GM18861 (cell line): Measurements from ENCODE around the gene CLSTN2.

Source experiments
- ATAC-seq: cut with Tn5 transposase; IDR thresholded peaks from one replicate; pipeline ENCODE4 v1.9.1; 2021; ENCODE audit not compliant: unreplicated experiment

Gene CLSTN2

GRCh38 chr3:139935016-139935865 is at the start of gene CLSTN2:
Gene CLSTN2, plus strand, starts transcription at chr3:139935185.
- no peak for ATAC-seq

- no peak for ATAC-seq
These were observed 47.6 kb upstream of the CLSTN2 start for GRCh38 chr3:139887431-139887830.

GRCh38 chr3:139888561-139889140 is 46.3 kb upstream of the CLSTN2 start:
- no peak for ATAC-seq

GRCh38 chr3:139893267-139893962 is 41.6 kb upstream of the CLSTN2 start:
- no peak for ATAC-seq

DNA sequence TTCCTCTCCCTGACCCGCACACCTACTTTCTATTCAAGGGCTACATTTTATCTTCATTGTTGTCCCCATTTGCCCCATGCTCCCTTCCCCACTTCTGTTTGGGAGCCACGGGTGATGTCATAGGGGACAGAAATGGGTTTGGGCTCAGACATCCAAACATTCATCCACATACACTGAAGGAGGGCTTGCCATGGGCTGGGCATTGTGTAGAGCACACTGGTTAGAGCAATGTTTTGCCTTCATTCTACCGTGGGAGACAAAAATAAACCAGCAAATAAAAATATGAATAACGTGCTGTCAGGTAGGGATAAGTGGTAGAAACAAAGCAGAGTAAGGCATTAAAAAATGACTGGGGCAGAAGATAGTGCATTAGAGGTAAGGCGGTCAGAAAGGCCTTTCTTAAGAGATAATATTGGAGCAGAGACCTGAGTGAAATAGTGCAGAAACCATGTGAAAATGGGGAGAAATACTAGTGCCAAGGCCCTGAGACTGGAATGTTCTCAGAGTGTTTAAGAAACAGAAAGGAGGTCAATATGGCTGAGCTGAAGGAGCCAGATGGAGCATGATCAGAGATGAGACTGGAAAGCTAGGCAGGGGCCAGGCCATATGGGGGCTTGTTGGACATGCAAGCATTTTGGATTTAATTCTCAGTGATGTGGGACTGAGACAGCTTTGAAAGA is 40.9 kb upstream of the CLSTN2 start:
- no peak for ATAC-seq

- no peak for ATAC-seq
These were observed 40.4 kb upstream of the CLSTN2 start for GRCh38 chr3:139894643-139894989.

DNA sequence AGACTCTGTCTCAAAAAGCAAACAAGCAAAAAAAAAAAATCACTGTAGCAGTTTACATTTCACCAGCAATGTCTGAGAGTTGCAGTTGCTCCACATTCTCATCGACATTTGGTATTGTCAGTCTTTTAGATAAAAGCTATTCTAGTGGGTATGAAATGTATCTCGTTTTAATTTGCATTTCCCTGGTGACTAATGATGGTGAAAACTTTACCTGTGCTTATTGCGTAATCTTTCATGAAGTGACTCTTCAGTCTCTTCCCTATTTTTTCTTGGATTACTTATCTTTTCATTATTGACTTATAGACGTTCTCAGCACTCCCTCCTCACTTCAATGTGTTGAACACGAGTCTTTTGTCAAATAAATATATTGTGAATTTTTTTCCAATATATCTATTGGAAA is 37.2 kb upstream of the CLSTN2 start:
- no peak for ATAC-seq

DNA sequence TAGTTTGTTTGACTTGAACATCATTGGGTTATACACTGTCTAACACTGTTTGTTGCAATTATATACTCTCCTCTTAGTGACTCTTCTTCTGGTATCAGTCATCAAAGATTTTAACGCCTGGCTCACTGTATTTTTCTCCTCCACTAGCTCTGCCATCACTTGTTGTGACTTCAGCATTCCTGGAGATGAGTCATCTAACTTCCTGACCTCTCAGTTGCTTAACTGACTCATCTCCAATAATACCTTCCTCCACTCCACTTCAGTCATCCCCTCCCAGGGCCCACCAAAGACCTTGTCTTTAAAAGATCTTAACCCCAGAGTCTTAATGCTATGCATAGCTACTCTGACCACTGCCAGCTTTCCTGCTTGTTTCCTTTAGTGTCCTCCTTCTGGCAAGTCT is 28.6 kb upstream of the CLSTN2 start:
- no peak for ATAC-seq

GRCh38 chr3:139909811-139910210 is 25.2 kb upstream of the CLSTN2 start:
- no peak for ATAC-seq

DNA sequence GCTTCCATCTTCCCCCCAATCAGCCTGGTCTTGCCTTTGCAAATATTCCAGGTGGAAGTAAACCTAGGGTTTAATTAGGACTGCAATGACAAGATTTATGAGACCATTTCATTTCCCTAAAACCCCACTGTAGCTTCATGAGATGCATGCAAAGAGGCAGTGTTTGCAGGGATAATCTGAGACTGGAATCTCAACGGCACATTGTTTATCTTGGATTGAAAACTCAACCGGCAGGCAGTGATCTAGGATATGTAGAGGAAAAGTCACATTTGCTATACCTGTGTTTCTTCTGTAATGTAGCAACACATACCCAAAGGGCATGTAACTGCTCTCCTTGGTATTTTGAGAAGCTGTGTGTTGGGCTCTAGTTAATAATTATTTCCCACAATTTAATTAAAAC is 18.7 kb upstream of the CLSTN2 start:
- ATAC-seq: no peak

DNA sequence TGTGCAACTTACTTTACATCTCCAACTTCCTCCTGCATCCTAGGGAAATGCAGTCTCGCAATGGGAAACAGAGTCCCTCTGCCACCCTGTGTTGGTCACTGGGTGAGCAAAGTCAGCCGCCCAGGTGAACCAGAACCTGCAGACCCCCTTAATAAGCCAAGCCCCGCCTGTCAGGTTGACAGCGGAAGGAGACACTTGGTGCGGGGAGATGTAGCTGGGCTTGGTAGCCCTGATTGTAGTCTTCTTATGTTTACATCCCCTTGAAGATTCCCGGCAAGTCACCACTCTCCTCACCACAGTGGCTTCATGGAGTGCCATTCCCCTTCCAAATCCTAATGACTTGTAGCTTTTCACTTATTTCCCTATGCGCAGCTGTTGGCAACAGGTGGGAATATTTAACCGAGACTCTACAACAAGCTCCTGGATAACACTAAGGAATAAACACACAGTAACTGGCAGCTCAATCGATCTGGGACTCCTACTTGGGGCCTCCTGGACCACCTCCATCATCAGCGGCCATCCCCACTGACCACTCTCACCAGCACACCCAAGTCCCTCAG is 17.7 kb upstream of the CLSTN2 start:
- ATAC-seq: no peak

- ATAC-seq: no peak
These were observed 6.1 kb upstream of the CLSTN2 start for GRCh38 chr3:139928708-139929505.

GRCh38 chr3:139930211-139930610 is 4.8 kb upstream of the CLSTN2 start:
- no peak for ATAC-seq

DNA sequence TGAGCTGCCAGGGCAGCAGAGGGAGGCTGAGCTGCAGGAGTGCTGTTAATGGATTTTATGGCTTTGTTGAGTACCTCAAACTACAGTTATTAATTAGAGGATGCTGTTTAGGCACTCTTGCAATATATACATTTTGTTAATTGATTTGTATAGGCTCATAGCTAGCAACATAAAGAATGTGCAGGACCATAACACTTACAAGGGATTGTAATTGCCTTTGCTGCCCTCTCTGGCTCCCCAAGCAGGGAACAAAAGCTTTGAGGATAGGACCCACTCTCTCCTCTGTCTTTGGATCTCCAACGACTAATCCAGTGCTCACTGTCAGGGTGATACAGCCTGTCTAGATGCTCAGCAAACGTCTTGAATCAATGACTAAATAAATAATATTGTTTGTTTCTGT is 1.2 kb upstream of the CLSTN2 start:
- ATAC-seq: no peak

- no peak for ATAC-seq
These were observed 371 bp upstream of the CLSTN2 start for GRCh38 chr3:139934613-139935015.

DNA sequence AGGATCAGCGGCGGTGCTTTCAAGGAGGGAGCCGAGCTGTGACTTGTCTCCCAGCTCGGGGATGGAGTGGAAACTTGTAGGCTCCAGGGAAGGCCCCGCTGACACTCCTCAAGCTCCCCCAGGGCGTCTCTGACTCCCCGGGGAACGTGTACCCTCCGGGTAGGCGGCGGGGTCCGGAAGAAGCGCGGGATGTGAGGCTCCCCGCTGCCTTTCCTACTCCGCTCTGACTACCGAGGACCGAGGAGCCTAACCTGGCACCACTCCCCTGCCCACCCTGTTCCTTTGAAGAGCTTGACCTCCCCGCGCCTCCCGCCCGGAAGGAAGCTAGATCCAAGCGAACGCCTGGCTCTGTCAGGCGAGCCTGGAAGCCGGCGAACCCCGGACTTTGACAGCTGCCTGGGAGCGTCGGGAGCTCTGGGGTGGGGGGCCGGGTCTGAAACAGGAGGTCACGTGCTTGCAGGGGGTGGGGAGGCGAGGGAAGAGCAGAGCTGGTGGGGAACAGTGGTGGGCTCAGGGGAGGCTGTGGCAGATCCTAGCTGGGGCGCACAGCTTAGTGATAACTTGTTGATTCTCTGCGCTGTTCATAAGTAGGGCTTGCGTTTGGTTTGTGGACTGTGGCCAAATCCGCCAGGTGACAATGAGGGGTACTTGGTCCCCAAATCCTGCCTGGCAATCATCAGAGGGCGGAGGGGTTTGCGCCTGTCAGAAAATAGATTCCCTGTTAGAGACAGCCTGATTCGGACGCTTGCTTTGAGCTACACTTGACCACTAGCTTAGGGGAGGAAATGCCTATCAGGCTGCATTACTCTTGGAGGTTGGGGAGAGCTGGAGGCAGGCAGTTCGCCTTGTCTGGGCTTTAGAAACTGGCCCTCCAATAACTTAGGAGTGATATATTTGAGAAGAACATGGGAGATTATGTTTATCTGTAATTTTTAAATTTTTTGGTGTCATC is 1.2 kb downstream of the CLSTN2 start:
- ATAC-seq: no peak

DNA sequence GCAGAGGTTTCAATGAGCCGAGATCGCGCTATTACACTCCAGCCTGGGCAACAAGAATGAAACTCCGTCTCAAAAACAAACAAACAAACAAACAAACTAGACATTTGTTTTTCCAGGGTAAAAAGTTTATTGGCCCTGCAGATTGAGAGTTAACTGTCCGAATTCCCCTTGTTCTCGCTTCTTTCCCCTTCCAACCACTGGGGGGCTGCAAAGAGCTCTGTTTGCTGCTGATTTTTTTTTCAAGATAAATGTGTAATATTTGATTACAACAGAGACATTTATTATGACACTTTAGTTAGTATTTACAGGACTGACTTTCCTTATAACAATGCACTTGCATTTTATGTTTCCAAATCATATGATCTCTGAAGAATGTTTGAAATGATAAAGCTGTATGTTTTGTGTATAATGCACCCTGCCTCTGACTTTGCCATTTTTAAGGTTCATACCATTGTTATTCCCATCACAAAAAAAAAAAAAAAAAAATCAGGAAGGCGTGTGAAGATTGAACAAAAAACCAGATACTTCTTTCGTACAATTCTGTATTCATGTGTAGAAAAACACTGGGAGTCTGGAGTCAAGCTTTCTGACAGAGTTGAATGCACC is 2.8 kb downstream of the CLSTN2 start:
- no peak for ATAC-seq

GRCh38 chr3:139939681-139940190 is 4.8 kb downstream of the CLSTN2 start:
- no peak for ATAC-seq

DNA sequence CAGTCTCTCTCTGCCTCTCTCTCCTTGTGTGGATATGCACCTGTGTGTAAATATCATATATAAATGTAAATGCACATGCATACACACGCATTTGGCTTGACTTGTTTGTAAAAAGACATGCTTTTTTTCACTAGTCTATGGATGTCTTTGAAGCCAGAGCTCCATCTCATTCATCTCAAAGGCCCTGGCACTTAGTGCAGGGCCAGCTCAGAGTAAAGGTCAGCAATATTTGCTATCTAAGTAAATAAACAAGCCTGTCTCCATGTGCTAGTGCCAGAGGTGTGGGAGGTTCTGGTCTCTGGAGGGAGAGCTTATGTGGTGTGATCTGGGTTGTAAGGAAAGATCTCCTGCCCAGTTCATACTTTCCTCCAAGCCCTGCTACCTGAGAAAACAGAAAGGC is 5.6 kb downstream of the CLSTN2 start:
- ATAC-seq: no peak
